A673 (cell line): Measurements from ENCODE around the gene CFAP300.

Experiments
- CTCF ChIP-seq: fragments of 300-800, 200-600 bp; sonication (generic); conservative IDR thresholded peaks from 2 replicates; pipeline ENCODE4 v1.5.1; 2017; ENCODE audit warnings: low read depth, mild to moderate bottlenecking, antibody characterized with exemption, low read length, moderate library complexity, mixed read lengths
- EZH2 ChIP-seq: fragments of 200-600 bp; sonication (generic); IDR thresholded peaks from 2 replicates; pipeline ENCODE4 v1.6.1; 2017; ENCODE audit warnings: borderline replicate concordance, low read depth, mild to moderate bottlenecking, mixed read lengths, antibody characterized with exemption, low read length; ENCODE audit not compliant: poor library complexity, severe bottlenecking

- TF ChIP-seq CTCF (no peak), EZH2 (no peak)
These were observed 21.0 kb upstream of the CFAP300 start for GRCh38 chr11:102026217-102026616.
